Measurements from ENCODE around the gene TM7SF2. TPM values are rescaled to one million over a fixed set of nuclear protein-coding genes. Genes with fewer than 3 reads are reported as not detected.

The TM7SF2 gene
- total and polyA plus RNA-seq, 2 of the 8 experiments (the other 6 are each of a cell fraction or from before 2014, with no cell fraction given), result 40.1 to 96.0 TPM

DNA sequence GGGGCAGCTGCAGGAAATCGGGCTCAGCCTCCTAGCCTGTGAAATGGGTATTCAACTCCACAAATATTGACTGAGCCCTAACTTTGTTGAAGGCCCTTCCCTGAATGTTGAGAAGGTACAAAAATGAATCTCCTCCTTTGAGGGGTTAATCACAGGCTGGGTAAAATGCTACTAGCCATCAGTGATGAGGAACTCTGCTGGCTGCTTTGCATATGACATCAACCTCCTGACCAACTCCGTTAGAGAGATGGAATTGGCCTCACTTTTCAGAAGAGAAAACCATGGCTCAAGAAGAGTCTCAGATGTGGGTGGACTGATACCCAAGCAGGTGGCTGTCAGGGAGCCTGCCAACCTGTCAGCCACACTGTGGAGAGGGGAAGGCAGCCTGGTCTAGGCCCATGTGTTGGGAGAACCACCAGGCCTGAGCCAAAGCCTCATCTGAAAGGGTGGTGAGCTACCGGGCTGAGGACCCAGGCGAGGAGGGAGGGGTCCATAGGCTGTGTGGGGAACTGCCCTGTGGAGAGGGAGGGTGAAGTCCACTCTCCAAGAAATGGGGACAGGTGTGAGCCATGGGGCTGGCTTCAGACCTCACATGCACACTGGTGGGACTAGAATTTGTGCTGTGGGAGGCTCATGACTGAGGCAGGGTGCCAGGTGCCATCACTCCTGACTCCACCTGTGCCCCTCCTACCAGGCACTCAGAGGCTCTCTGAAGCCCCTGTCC lies 39.6 kb upstream of the TM7SF2 start (continued):
- TF ChIP-seq CHD7 (IDR thresholded peaks at IDR 0.05; ENCODE audit: insufficient replicate concordance, low read length) (no peak), RFX5 (IDR thresholded peaks at IDR 0.05; ENCODE audit: borderline replicate concordance, low read depth, low read length) (no peak), RNF2 (IDR thresholded peaks at IDR 0.05; ENCODE audit: borderline replicate concordance, low read depth, low read length, missing control alignments, poor library complexity, severe bottlenecking) (no peak), GTF2F1 (IDR thresholded peaks at IDR 0.05; ENCODE audit: borderline replicate concordance, low read depth, low read length) (no peak), HDAC2 (IDR thresholded peaks at IDR 0.05; ENCODE audit: borderline replicate concordance in 1 of 2, low read depth in 2 of 2, low read length in 2 of 2) (no peak), TAF1 (IDR thresholded peaks at IDR 0.05; ENCODE audit: low read depth, low read length) (no peak), CBX8 (IDR thresholded peaks at IDR 0.05; ENCODE audit: borderline replicate concordance, low read depth, low read length) (no peak), BRCA1 (IDR thresholded peaks at IDR 0.05; ENCODE audit: low read depth, low read length) (no peak)
- TF ChIP-seq, protein P1, sequence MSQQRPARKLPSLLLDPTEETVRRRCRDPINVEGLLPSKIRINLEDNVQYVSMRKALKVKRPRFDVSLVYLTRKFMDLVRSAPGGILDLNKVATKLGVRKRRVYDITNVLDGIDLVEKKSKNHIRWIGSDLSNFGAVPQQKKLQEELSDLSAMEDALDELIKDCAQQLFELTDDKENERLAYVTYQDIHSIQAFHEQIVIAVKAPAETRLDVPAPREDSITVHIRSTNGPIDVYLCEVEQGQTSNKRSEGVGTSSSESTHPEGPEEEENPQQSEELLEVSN (IDR thresholded peaks at IDR 0.05), result no peak
